ENCODE results near the gene SPIRE1. TPM values are rescaled to one million over a fixed set of nuclear protein-coding genes. Genes with fewer than 3 reads are reported as not detected.

SPIRE1 gene
- total RNA-seq, result 10 to 100 TPM; 47.1 to 47.3 TPM

DNA sequence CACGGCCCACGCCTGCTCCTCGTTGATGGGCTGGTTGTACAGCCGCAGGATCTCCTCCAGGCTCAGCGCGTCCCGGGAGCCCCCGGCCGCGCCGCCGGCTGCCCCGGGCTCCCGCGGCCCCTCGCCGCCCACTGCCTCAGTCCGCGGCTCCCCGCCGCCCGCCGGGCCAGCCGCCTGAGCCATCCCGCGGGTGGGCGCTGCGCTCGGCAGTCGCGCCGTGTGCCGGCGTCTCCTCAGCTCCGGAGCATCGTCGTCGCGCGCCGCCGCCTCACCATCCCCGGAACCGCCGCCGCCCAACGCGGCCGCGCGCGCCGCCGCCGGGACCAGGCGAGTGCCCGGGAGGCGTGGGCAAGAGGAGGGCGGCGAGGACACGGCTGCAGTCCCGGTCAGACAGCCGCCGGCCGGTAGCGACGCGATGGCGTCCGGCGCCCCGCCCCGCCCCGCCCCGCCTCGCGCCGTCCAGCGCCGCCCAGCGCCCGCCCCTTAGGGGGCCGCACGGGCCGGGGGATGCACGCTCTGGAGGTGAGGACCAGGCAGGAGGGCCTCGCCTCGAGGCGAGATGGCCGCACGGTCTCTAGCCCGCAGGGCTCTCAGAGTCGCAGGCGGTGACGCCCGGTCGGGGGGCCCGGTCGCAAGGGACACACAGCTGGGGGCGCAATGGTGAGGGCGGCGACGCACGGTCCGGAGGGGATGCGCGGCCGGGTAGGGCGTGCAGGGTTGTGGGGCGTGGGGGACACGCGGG lies at the start of gene SPIRE1:
SPIRE1 (minus strand) TSS at position 424 of the 742 bp plus-strand sequence; CDS start at position 183, 241 bp downstream.

DNA sequence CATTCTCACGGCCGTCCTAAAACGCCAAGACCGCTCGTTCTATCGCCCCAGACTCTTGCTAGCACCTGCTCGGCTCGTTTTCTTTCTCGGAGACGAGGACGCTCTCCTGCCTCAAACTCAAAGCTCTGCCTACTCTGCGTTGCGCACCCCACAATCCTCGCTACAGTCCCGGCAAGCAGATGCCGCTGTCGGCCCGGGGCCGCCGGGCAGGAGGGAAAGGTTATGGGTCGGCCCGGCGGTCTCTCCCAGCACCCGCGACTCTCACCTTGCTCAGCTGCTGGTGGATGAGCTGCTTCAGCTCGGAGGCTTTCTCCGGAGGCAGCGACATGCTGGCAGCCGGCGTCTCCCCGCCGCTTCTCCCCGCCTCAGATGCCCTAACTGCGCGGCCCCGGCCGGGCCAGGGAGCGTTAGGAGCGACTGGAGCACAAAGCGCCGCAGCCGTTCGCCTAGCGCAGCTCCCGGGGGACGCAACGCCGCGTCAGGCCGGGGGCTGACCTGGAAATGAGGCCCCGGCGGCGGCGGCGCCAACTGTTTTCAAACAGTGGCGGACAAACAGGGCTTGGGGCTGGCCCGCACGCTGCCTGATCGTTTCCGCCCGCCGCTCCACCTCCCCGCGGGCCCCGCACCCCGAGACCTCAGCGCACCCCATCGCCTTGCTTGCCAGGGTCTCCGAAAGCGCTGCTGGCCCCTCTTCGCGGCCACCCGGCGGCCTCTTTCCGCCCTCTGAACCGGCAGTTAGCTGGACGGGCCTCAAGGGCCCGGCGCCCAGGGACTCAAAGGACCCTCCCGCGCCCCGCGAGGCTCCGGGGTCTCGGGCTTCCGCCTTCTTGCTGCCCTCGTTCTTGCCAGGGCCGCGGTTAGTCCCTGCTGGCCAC lies 44.6 kb upstream of the SPIRE1 start, which contains the start of the genes CEP76 and PSMG2:
CEP76 (minus strand) TSS at position 503 of the 875 bp plus-strand sequence; CDS start at position 328, 175 bp downstream.
PSMG2 (plus strand) TSS at position 822 of the 875 bp plus-strand sequence. CDS start 66 bp downstream, outside the sequence.

Small RNA genes within 50 kb of the gene (small RNA-seq; reads per million reads assigned to genes)
- 0 reads per million in 2 donors for gene RNU7-129P

Other genes with a start within 250 kb of the SPIRE1 start
- 10 to 100 TPM in 1 of 2 donors, 1 to 10 TPM in 1; 7.2 to 14.3 TPM for gene CEP76, start 44.6 kb upstream of the SPIRE1 start, total RNA-seq
- gene PSMG2, start 44.9 kb upstream of the SPIRE1 start, total RNA-seq, result 100 to 1,000 TPM in 1 of 2 donors, 10 to 100 TPM in 1; 73.6 to 104 TPM
- 10 to 100 TPM; 13.4 to 16.7 TPM for gene PTPN2, start 226.1 kb upstream of the SPIRE1 start, total RNA-seq